Ureter (tissue), 1 donor: ENCODE measurements around the gene LIN28B. TPM values are rescaled to one million over a fixed set of nuclear protein-coding genes. Genes with fewer than 3 reads are reported as not detected.
"Not testable (repeated sequence)": the region's sequence is repeated elsewhere in the genome, so short reads cannot be mapped to it uniquely, and the experiment has no call there.

Experiments used
- DNase-seq: peaks from one replicate; pipeline ENCODE4 v3.0.0-alpha.2; 2020; ENCODE audit warnings: low spot score
- total RNA-seq: library from RNA; stranded (reverse); gene quantifications from one replicate; pipeline ENCODE4 v1.2.4, GENCODE V29; 2023
- donor health status: DM: yes; HTN: yes; CAD: no.

LIN28B gene
- total RNA-seq, 1 donor from 2014 or later: not detected

GRCh38 chr6:105013459-105013858, 56.6 kb downstream of the LIN28B start:
- DNase-seq: not testable (repeated sequence)

- no peak for DNase-seq
These were observed 57.5 kb downstream of the LIN28B start for GRCh38 chr6:105014448-105014847.

- no peak for DNase-seq
These were observed 58.0 kb downstream of the LIN28B start for GRCh38 chr6:105014954-105015353.

GRCh38 chr6:105015482-105015881, 58.6 kb downstream of the LIN28B start:
- DNase-seq: no peak

GRCh38 chr6:105019285-105019684, 62.4 kb downstream of the LIN28B start:
- DNase-seq: no peak

- no peak for DNase-seq
These were observed 64.5 kb downstream of the LIN28B start for GRCh38 chr6:105021399-105021798.

- DNase-seq: no peak
These were observed 65.5 kb downstream of the LIN28B start for GRCh38 chr6:105022416-105022815.

- no peak for DNase-seq
These were observed 67.9 kb downstream of the LIN28B start for GRCh38 chr6:105024803-105025202.

- DNase-seq: no peak
These were observed 72.0 kb downstream of the LIN28B start for GRCh38 chr6:105028898-105029297.

GRCh38 chr6:105029581-105029980, 72.7 kb downstream of the LIN28B start:
- no peak for DNase-seq

GRCh38 chr6:105034470-105034869, 77.6 kb downstream of the LIN28B start:
- no peak for DNase-seq

- no peak for DNase-seq
These were observed 78.4 kb downstream of the LIN28B start for GRCh38 chr6:105035299-105035698.

GRCh38 chr6:105036351-105036750, 79.4 kb downstream of the LIN28B start:
- no peak for DNase-seq

- no peak for DNase-seq
These were observed 81.4 kb downstream of the LIN28B start for GRCh38 chr6:105038259-105038658.

- DNase-seq: no peak
These were observed 85.0 kb downstream of the LIN28B start for GRCh38 chr6:105041880-105042279.

GRCh38 chr6:105042648-105043047, 85.7 kb downstream of the LIN28B start:
- no peak for DNase-seq

- no peak for DNase-seq
These were observed 87.1 kb downstream of the LIN28B start for GRCh38 chr6:105043979-105044378.

GRCh38 chr6:105045526-105045925, 88.6 kb downstream of the LIN28B start:
- DNase-seq: no peak

GRCh38 chr6:105051941-105052471, 95.1 kb downstream of the LIN28B start:
- no peak for DNase-seq

- DNase-seq: no peak
These were observed 99.7 kb downstream of the LIN28B start for GRCh38 chr6:105056646-105057045.

- no peak for DNase-seq
These were observed 100.3 kb downstream of the LIN28B start for GRCh38 chr6:105057160-105057559.

- DNase-seq: no peak
These were observed 101.4 kb downstream of the LIN28B start for GRCh38 chr6:105058316-105058715.

- DNase-seq: no peak
These were observed 101.9 kb downstream of the LIN28B start for GRCh38 chr6:105058846-105059245.

GRCh38 chr6:105066233-105066632, 109.3 kb downstream of the LIN28B start:
- DNase-seq: no peak
